Stimulated activated CD8-positive, alpha-beta memory T cell treated with anti-CD3 and anti-CD28 coated beads, Interleukin-15, amount 100 ng/mL, for 1 hour (primary cell): Measurements from ENCODE around the gene ANKRD36.
"Not testable (repeated sequence)": the region's sequence is repeated elsewhere in the genome, so short reads cannot be mapped to it uniquely, and the experiment has no call there.

Source experiments
- DNase-seq: peaks from one replicate; pipeline ENCODE4 v3.0.0-alpha.2; 2020; ENCODE audit warnings: low read depth

ANKRD36 gene

GRCh38 chr2:97293687-97294086 lies 180.7 kb downstream of the ANKRD36 start:
- DNase-seq = not testable (repeated sequence)
